Measurements from ENCODE around the gene STK11. TPM values are rescaled to one million over a fixed set of nuclear protein-coding genes. Genes with fewer than 3 reads are reported as not detected.

Gene STK11
- total and polyA plus RNA-seq, 2 of the 4 experiments (the other 2 are of a cell fraction): 39.3 to 42.8 TPM

DNA sequence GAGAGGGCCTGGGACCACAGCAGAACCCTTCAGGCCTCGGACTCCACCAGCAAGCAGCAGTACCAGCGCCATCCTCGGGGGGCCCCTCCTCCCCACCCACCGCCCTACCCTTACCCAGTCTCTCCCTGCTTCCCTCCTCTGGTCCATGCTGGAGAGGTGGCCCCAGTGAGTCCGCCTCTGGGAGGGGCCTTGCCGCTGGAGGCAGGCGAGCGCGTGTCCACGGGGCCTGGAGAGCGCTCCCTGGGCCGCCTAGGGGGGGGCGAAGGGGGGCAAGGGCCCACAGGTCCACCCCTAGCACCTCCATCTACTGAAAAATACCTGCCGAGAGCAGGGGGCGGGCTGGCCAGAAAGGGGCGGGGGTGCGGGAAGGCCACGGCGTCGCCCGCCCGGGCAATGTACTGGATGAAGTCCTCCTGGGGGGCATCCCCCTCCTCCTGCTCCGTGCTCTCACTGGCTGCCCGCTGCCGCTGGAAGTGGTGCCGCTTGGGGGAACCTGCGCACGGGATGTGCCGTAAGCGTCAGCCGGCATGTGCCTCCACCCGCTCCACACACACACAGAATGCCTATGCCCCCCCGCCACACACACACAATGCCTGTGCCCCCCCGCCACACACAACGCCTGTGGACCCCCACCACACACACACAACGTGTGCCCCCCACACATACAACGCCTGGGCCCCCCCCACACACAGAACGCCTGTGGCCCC is 25.4 kb downstream of the STK11 start:
- CTCF ChIA-PET: no interaction called here
- no peak overlapping the region for H3K9ac ChIP-seq (ENCODE audit: low read depth, low read length)
- in situ Hi-C loops (cut with MboI; ENCODE audit: low sequenced_read_pairs): no loop called here
- H2BK20ac ChIP-seq (ENCODE audit: low read depth, low read length): no peak overlapping the region
- no peak overlapping the region for H3K4me3 ChIP-seq (ENCODE audit: insufficient read depth, low read depth, low read length)
- H4K5ac ChIP-seq (ENCODE audit: low read depth, low read length): no peak overlapping the region
- no peak overlapping the region for H3K4ac ChIP-seq (ENCODE audit: low read depth, low read length)
- no peak overlapping the region for H2AK5ac ChIP-seq (ENCODE audit: low read depth, low read length)
- no peak overlapping the region for H2AFZ ChIP-seq (replicated peaks; ENCODE audit: low read length, poor library complexity)
- no peak overlapping the region for H3K18ac ChIP-seq (ENCODE audit: low read depth, low read length)
- dilution Hi-C loops (cut with HindIII; ENCODE audit: low sequenced_read_pairs, unreplicated experiment): no loop called here
- no peak overlapping the region for H2BK120ac ChIP-seq (ENCODE audit: low read depth, low read length)
- H3K23ac ChIP-seq (ENCODE audit: low read depth, low read length): no peak overlapping the region
- intact Hi-C loops (cut with micrococcal nuclease): no loop called here
- H3K14ac ChIP-seq (replicated peaks; ENCODE audit: low read depth, low read length): no peak overlapping the region
- no peak overlapping the region for H2BK5ac ChIP-seq (ENCODE audit: low read depth, low read length, poor library complexity, severe bottlenecking)
- no TSS peak for BruUV-seq (replicated peaks)
- H3K56ac ChIP-seq (ENCODE audit: extremely low read depth, insufficient read depth, low read length): no peak overlapping the region
- peaks cover 7 to 31% of the 10 kb centered on the region in 2 experiments for H3K79me1 ChIP-seq (ENCODE audit: low read depth in 1 of 2, low read length in 2 of 2)
- TF ChIP-seq RAD21 (IDR thresholded peaks at IDR 0.05; ENCODE audit: low read length) (no peak), POLR2A (IDR thresholded peaks at IDR 0.05; ENCODE audit: low read depth, low read length) (no peak), SMC3 (IDR thresholded peaks at IDR 0.05; ENCODE audit: low read depth, low read length) (no peak), CEBPB (IDR thresholded peaks at IDR 0.05; ENCODE audit: low read depth, low read length) (no peak), MAFK (IDR thresholded peaks at IDR 0.05; ENCODE audit: low read depth, low read length) (no peak), FOS (IDR thresholded peaks at IDR 0.05; ENCODE audit: low read depth, low read length) (no peak), CHD1 (IDR thresholded peaks at IDR 0.05; ENCODE audit: low read depth, low read length) (no peak), RFX5 (IDR thresholded peaks at IDR 0.05; ENCODE audit: low read depth, low read length) (no peak), MXI1 (IDR thresholded peaks at IDR 0.05; ENCODE audit: borderline replicate concordance, low read depth, low read length) (no peak), BHLHE40 (IDR thresholded peaks at IDR 0.05; ENCODE audit: low read depth, low read length) (no peak), ELK1 (IDR thresholded peaks at IDR 0.05; ENCODE audit: borderline replicate concordance, low read depth, low read length) (no peak), MAZ (IDR thresholded peaks at IDR 0.05; ENCODE audit: borderline replicate concordance, low read depth, low read length) (no peak), RCOR1 (IDR thresholded peaks at IDR 0.05; ENCODE audit: insufficient replicate concordance, low read length) (no peak), USF2 (IDR thresholded peaks at IDR 0.05; ENCODE audit: low read depth, low read length) (no peak), NFE2L2 (IDR thresholded peaks at IDR 0.05; ENCODE audit: low read depth, low read length) (no peak)
- TF ChIP-seq, protein P1, sequence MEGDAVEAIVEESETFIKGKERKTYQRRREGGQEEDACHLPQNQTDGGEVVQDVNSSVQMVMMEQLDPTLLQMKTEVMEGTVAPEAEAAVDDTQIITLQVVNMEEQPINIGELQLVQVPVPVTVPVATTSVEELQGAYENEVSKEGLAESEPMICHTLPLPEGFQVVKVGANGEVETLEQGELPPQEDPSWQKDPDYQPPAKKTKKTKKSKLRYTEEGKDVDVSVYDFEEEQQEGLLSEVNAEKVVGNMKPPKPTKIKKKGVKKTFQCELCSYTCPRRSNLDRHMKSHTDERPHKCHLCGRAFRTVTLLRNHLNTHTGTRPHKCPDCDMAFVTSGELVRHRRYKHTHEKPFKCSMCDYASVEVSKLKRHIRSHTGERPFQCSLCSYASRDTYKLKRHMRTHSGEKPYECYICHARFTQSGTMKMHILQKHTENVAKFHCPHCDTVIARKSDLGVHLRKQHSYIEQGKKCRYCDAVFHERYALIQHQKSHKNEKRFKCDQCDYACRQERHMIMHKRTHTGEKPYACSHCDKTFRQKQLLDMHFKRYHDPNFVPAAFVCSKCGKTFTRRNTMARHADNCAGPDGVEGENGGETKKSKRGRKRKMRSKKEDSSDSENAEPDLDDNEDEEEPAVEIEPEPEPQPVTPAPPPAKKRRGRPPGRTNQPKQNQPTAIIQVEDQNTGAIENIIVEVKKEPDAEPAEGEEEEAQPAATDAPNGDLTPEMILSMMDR (conservative IDR thresholded peaks at IDR 0.05; ENCODE audit: low read depth, low read length): no peak
- H4K8ac ChIP-seq (ENCODE audit: low read depth in 2 of 2, low read length in 2 of 2): no peak overlapping the region
- H3K36me3 ChIP-seq (ENCODE audit: control insufficient read depth, insufficient read depth, low read length): peaks cover 61% of the 10 kb centered on the region
- DNase-seq: no peak
- H3K9me3 ChIP-seq (ENCODE audit: control insufficient read depth, insufficient read depth, low read length): no peaks in the 10 kb centered on the region
- H2AK9ac ChIP-seq (replicated peaks; ENCODE audit: low read depth, low read length, poor library complexity): no peak overlapping the region
- no peak overlapping the region for H4K91ac ChIP-seq (ENCODE audit: insufficient read depth, low read depth, low read length)
- no peaks in the 10 kb centered on the region for H3K27me3 ChIP-seq (ENCODE audit: control insufficient read depth, insufficient read depth, low read length)
- POLR2A ChIA-PET (ENCODE audit: unreplicated experiment): no interaction called here
- no peak for ATAC-seq (ENCODE audit: low read depth)
- WGBS, 2 experiments (ENCODE audit: extremely low coverage in 2 of 2, insufficient read length in 1 of 2): 100% methylated on average over 1 of the region's 38 CpGs; no CpG with 5 or more reads in 1 of the 2 experiments
- H3K4me1 ChIP-seq (ENCODE audit: control insufficient read depth, insufficient read depth, low read length): peaks cover 14% of the 10 kb centered on the region
- no peaks in the 10 kb centered on the region for H3K9me1 ChIP-seq (ENCODE audit: insufficient read depth, low read length)
- H2BK15ac ChIP-seq (ENCODE audit: low read depth, low read length): no peak overlapping the region
- H3K27ac ChIP-seq (ENCODE audit: insufficient read depth, low read length): no peak overlapping the region
- peaks cover 33% of the 10 kb centered on the region for H4K20me1 ChIP-seq (ENCODE audit: insufficient read depth, low read length)
- no peak overlapping the region for H3K4me2 ChIP-seq (ENCODE audit: low read depth, low read length)

Measured in IMR-90 (cell line).